ENCODE measurements around the gene SLC66A3.

DNA sequence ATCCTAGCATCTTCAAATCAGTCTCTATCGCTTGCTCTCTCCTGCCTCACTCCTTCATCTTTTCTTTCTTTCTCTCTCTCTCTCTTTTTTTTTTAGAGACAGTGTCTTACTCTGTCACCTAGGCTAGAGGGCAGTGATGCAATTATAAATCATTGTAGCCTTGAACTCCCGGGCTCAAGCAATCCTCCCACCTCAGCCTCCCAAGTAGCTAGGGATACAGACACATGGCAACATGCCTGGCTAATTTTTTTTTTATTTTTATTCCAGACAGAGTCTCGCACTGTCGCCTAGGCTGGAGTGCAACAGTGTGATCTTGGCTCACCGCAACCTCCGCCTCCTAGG lies 10.6 kb upstream of the SLC66A3 start:
- TF ChIP-seq TARDBP (IDR thresholded peaks at IDR 0.05) (no peak), SP1 (IDR thresholded peaks at IDR 0.05) (no peak), FOXM1 (IDR thresholded peaks at IDR 0.05; ENCODE audit: borderline replicate concordance) (no peak), ZNF384 (IDR thresholded peaks at IDR 0.05) (no peak), L3MBTL2 (conservative IDR thresholded peaks at IDR 0.05) (no peak), ARNT (IDR thresholded peaks at IDR 0.05) (no peak), SUZ12 (IDR thresholded peaks at IDR 0.05) (no peak), HDGF (IDR thresholded peaks at IDR 0.05; ENCODE audit: borderline replicate concordance) (no peak), FOXK2 (IDR thresholded peaks at IDR 0.05) (no peak)
- TF ChIP-seq, protein P1, sequence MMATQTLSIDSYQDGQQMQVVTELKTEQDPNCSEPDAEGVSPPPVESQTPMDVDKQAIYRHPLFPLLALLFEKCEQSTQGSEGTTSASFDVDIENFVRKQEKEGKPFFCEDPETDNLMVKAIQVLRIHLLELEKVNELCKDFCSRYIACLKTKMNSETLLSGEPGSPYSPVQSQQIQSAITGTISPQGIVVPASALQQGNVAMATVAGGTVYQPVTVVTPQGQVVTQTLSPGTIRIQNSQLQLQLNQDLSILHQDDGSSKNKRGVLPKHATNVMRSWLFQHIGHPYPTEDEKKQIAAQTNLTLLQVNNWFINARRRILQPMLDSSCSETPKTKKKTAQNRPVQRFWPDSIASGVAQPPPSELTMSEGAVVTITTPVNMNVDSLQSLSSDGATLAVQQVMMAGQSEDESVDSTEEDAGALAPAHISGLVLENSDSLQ (IDR thresholded peaks at IDR 0.05), result no peak
